ENCODE results near the gene HBS1L. TPM values are rescaled to one million over a fixed set of nuclear protein-coding genes. Genes with fewer than 3 reads are reported as not detected.

HBS1L gene
- total RNA-seq, 4 donors from 2014 or later = 25.2 to 94.1 (median 37.5) TPM

- no peak for DNase-seq
- Histone ChIP-seq H3K9me3 (no peaks in the 10 kb centered on the region), H3K4me1 (no peaks in the 10 kb centered on the region), H3K36me3 (no peaks in the 10 kb centered on the region), H3K27me3 (no peaks in the 10 kb centered on the region), H3K4me3 (no peak overlapping the region), H3K27ac (no peak overlapping the region)
- TF ChIP-seq CTCF (IDR thresholded peaks at IDR 0.05) (no peak), POLR2A (IDR thresholded peaks at IDR 0.05) (no peak)
Measured at GRCh38 chr6:135013211-135013610, 41.4 kb downstream of the HBS1L start.

- H3K4me3 ChIP-seq = no peak overlapping the region
- no peaks in the 10 kb centered on the region for H3K9me3 ChIP-seq
- no peak overlapping the region for H3K27ac ChIP-seq
- TF ChIP-seq POLR2A (IDR thresholded peaks at IDR 0.05) (no peak), CTCF (IDR thresholded peaks at IDR 0.05) (no peak)
- no peaks in the 10 kb centered on the region for H3K4me1 ChIP-seq
- no peaks in the 10 kb centered on the region for H3K36me3 ChIP-seq
- no peak for DNase-seq
- H3K27me3 ChIP-seq = no peaks in the 10 kb centered on the region
Measured at GRCh38 chr6:135012764-135013163, 41.9 kb downstream of the HBS1L start.

- Histone ChIP-seq H3K4me1 (no peaks in the 10 kb centered on the region), H3K4me3 (no peak overlapping the region), H3K9me3 (no peaks in the 10 kb centered on the region), H3K27me3 (no peaks in the 10 kb centered on the region), H3K36me3 (no peaks in the 10 kb centered on the region), H3K27ac (no peak overlapping the region)
- TF ChIP-seq CTCF (IDR thresholded peaks at IDR 0.05) = no peak
- no peak for TF ChIP-seq POLR2A (IDR thresholded peaks at IDR 0.05)
- DNase-seq = no peak
Measured at GRCh38 chr6:135012349-135012748, 42.3 kb downstream of the HBS1L start.

GRCh38 chr6:135008941-135009290 lies 45.7 kb downstream of the HBS1L start:
- no peak for DNase-seq
- H3K4me3 ChIP-seq = no peak overlapping the region
- no peak for TF ChIP-seq CTCF (IDR thresholded peaks at IDR 0.05)
- peak overlapping the region in 2 of 4 donors; percentile 18 to 48 for H3K27ac ChIP-seq
- no peaks in the 10 kb centered on the region for H3K27me3 ChIP-seq
- no peaks in the 10 kb centered on the region for H3K9me3 ChIP-seq
- H3K36me3 ChIP-seq = no peaks in the 10 kb centered on the region
- no peaks in the 10 kb centered on the region for H3K4me1 ChIP-seq

- no peaks in the 10 kb centered on the region for H3K9me3 ChIP-seq
- H3K4me3 ChIP-seq = no peak overlapping the region
- H3K4me1 ChIP-seq = no peaks in the 10 kb centered on the region
- H3K27ac ChIP-seq = peak overlapping the region in 1 of 4 donors; percentile 48
- DNase-seq = peak in 1 of 3 donors; percentile 55
- TF ChIP-seq POLR2A (IDR thresholded peaks at IDR 0.05) = no peak
- TF ChIP-seq CTCF (IDR thresholded peaks at IDR 0.05) = no peak
- H3K36me3 ChIP-seq = no peaks in the 10 kb centered on the region
- H3K27me3 ChIP-seq = no peaks in the 10 kb centered on the region
Measured at GRCh38 chr6:135008072-135008940, 46.3 kb downstream of the HBS1L start.
